ENCODE data around the gene COLQ. TPM values are rescaled to one million over a fixed set of nuclear protein-coding genes. Genes with fewer than 3 reads are reported as not detected.

COLQ gene
- total RNA-seq, 1 donor from 2014 or later = under 0.01 TPM

DNA sequence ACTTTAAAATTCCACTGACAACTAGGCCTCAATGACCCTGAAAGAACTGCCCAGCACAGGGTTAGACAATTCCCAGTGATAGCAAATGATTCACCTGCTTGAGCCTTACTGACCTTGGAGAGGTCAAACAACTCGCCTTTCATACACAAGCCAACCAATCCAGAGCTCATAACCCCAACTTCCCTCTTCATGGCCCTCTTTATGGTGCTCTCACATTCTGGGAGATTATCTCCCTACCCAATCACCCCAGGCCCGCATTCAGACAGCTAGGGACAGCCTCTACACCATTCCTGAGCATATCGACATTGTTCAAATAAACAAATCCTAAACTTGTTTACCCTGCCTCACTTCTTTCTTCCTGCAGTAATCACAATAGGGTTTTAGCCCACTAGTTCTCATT lies 32.2 kb upstream of the COLQ start:
- no peak for DNase-seq (ENCODE audit: low read depth)
- no peak for FAIRE-seq

DNA sequence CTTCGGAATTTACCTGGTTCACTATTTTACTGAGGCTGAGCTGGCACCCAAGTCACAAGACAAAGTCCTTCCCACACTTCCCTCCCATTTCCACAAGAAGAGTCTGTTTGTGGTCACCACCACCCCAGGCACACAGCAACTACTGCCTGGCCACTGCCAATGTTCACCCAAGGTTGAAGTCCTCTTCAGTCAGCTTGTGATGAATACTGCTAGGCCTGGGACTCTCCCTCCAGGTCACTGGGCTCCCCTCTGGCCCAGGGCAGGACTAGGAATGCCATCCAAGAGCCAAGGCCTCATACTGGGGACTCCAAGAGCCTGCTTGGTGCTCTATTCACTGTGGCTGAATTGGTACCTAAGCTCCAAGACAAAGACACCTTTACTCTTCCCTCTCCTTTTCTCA lies 30.4 kb upstream of the COLQ start:
- FAIRE-seq = no peak
- DNase-seq (ENCODE audit: low read depth) = no peak
- no peak for TF ChIP-seq CTCF (IDR thresholded peaks at IDR 0.05; ENCODE audit: insufficient read depth, low read length, severe bottlenecking)

More for the DNA sequence above, 32.2 kb upstream of the COLQ start:
- no peaks in the 10 kb centered on the region for H3K27me3 ChIP-seq (ENCODE audit: control insufficient read depth, insufficient read depth, low read length)
- TF ChIP-seq CTCF (IDR thresholded peaks at IDR 0.05; ENCODE audit: insufficient read depth, low read length, severe bottlenecking) = no peak
- peaks cover 1% of the 10 kb centered on the region for H3K36me3 ChIP-seq (ENCODE audit: control insufficient read depth, insufficient read depth, low read length)
- no peak overlapping the region for H3K4me3 ChIP-seq (ENCODE audit: low read depth, low read length)

GRCh38 chr3:15549846-15550245 lies 28.3 kb upstream of the COLQ start:
- no peak for TF ChIP-seq CTCF (IDR thresholded peaks at IDR 0.05; ENCODE audit: insufficient read depth, low read length, severe bottlenecking)
- no peak for DNase-seq (ENCODE audit: low read depth)
- Histone ChIP-seq H3K36me3 (ENCODE audit: control insufficient read depth, insufficient read depth, low read length) (no peaks in the 10 kb centered on the region), H3K27me3 (ENCODE audit: control insufficient read depth, insufficient read depth, low read length) (no peaks in the 10 kb centered on the region), H3K4me3 (ENCODE audit: low read depth, low read length) (no peak overlapping the region)
- FAIRE-seq = no peak

More for the DNA sequence above, 30.4 kb upstream of the COLQ start:
- Histone ChIP-seq H3K4me3 (ENCODE audit: low read depth, low read length) (no peak overlapping the region), H3K27me3 (ENCODE audit: control insufficient read depth, insufficient read depth, low read length) (no peaks in the 10 kb centered on the region), H3K36me3 (ENCODE audit: control insufficient read depth, insufficient read depth, low read length) (peaks cover 1% of the 10 kb centered on the region)

GRCh38 chr3:15542614-15543013 lies 21.1 kb upstream of the COLQ start:
- no peak for TF ChIP-seq CTCF (IDR thresholded peaks at IDR 0.05; ENCODE audit: insufficient read depth, low read length, severe bottlenecking)
- Histone ChIP-seq H3K36me3 (ENCODE audit: control insufficient read depth, insufficient read depth, low read length) (no peaks in the 10 kb centered on the region), H3K4me3 (ENCODE audit: low read depth, low read length) (no peak overlapping the region), H3K27me3 (ENCODE audit: control insufficient read depth, insufficient read depth, low read length) (no peaks in the 10 kb centered on the region)
- no peak for FAIRE-seq
- no peak for DNase-seq (ENCODE audit: low read depth)

DNA sequence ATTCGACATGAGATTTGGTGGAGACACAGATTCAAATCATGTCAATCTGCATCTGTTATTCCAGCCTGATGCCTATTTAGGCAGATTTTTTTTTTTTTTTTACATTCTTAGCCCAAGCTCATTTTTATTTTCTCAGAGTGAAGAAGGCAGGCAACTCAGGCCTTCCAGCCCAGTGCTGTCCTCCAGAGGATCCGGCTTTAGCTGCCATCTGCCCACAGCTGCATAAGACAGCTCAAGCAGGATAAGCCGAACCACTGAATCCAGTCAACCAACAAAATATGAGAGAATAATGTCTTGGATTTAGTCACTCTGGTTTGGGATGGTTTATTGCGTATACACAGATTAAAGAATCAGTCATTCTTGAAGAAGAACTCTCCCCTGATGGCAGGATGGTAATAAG lies 19.9 kb upstream of the COLQ start:
- H3K4me3 ChIP-seq (ENCODE audit: low read depth, low read length) = no peak overlapping the region
- no peaks in the 10 kb centered on the region for H3K27me3 ChIP-seq (ENCODE audit: control insufficient read depth, insufficient read depth, low read length)
- FAIRE-seq = no peak
- H3K36me3 ChIP-seq (ENCODE audit: control insufficient read depth, insufficient read depth, low read length) = no peaks in the 10 kb centered on the region
- DNase-seq (ENCODE audit: low read depth) = no peak
- TF ChIP-seq CTCF (IDR thresholded peaks at IDR 0.05; ENCODE audit: insufficient read depth, low read length, severe bottlenecking) = no peak

DNA sequence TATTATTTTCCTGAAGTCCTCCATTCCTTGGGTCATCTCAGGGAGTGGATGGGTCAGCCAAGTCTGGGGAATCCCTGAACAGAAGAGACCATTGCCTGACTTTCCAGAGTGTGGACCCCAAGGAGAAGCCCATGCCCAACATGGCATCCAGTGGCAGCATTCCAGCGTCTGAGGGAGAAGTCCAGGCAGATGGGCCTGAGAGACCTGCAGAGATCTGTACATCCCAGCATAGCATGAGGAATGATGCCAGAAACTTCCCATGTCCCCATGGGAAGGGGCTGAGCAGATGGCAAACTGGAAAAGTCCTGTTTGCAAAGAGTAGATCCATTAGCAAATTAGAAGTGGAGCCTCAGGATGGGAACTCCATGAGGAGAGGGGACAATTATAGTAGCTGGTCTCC lies 17.6 kb upstream of the COLQ start:
- DNase-seq (ENCODE audit: low read depth) (no peak), FAIRE-seq (no peak)
- TF ChIP-seq CTCF (IDR thresholded peaks at IDR 0.05; ENCODE audit: insufficient read depth, low read length, severe bottlenecking) = no peak
- Histone ChIP-seq H3K4me3 (ENCODE audit: low read depth, low read length) (no peak overlapping the region), H3K27me3 (ENCODE audit: control insufficient read depth, insufficient read depth, low read length) (no peaks in the 10 kb centered on the region), H3K36me3 (ENCODE audit: control insufficient read depth, insufficient read depth, low read length) (no peaks in the 10 kb centered on the region)

Data from bronchial epithelial cell (primary cell).